LoVo (cell line): ENCODE results near the gene TBX21.
A peak's percentile ranks its signal among the peaks of the same experiment; 100 is the strongest.

Experiments
- DNase-seq: peaks from one replicate; pipeline ENCODE4 v3.0.0-alpha.2; 2016; ENCODE audit warnings: low spot score

The TBX21 gene

DNA sequence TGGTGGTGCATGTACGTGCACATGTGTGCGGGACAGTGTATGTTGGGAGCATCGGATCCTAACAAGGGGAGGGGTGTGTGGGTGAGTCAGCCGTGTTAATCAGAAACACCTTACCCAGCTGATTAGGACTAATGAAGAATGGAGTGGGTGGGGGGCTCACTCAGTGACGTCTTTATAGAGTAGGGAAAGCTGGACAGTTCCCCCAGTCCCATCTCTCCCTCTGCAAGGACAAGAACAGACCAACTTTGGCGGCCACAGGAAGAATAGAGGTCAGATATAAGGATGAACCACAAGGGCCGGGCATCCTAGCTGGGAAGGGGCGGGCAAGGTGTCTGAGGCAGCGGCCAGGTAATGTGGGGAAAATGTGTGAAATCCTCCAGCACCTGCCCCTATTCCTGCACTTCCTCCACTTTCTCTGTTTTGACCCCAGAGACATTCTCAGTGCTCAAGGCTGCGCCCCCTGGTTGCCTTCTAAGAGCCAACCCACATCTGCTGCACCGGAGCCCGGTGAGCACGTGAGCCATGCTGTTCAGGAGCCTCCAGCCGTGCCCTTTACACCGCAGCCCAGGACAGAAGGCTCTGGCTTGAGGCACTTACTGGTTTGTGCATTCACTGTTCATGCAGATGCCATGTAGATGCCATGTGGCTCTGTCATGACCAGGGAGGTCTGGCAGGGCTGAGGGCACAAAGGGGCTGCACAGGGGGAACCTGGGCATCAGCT is 18.9 kb upstream of the TBX21 start:
- no peak for DNase-seq

DNA sequence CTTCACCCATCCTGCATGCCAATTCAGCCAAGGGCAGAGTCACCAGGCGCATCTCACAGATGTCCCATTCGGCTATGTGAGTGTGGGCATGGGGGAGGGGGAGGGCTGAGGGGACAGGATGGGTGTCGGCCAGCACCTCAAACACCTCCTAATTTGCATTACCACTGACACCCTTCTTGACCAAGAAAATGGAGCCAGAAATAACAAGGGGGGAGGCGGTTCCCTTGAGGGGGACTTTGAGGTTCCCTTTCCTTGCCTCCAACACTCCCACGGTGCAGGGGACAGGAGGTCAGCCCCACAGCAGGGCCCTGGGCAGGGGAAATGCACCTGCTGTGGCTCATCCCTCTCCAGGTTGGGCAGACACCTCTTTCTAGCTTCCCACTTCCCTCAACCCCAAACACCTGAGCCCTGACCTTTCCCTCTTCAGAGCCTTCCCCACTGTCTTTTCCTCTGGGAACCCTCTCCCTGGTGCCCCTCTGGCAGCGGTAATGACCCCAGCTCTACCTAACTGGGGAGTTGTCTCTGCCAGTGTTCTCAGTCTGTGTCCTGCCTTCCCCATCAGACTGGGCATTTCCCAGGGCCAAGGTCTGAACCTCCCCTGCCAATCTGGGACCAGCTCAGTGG is 18.2 kb upstream of the TBX21 start:
- DNase-seq: no peak

DNA sequence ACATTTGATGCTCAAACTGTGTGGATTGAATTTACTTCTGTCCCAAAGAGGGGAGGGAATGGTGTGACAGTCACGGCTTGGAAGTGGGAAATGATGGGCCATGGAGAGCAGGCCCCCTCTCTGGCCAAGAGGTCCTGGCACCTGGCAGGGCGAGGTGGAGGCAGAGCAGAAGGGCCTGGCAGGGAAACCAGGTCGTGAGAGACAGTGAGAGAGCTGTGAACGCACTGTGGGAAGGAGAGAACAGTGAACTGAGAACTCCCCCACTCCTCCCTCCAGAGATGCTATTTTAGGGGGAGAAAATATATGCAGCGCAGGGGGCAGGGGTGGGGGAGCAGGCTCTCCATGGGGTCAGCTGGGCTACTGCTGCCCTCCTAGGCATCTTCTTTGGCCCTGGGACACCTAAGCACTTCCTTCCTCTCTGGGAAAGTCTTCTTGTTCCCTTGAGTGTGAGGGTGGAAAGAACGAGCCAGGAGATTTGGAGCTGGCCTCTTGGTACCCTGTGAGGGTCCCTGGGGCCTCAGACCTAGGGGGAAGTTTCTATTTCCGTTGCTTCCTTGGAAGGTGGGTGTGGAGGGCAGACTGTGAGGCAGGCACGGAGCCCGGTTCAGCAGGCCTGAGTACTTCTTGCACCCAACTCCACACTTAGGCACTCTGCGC is 17.2 kb upstream of the TBX21 start:
- DNase-seq: no peak

DNA sequence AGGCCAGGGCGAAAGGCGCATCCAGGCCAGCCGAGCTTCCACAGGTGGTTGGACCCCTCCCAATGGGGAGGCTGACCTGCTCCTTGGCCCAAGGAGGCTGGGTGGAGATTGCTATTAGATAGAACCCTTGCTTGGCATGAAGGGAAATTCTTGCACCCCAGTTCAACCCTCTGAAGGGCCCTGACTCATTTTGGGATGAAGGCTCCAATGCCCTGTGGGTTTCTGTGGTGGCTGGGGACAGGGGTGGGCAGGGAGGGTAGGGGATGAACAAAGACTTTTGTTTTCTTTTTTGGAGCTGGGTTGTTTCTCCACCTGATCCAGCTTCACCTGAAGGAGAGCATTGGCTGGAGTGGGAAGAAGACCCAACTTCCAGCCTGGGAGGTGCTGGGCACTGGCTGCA is 16.7 kb upstream of the TBX21 start:
- no peak for DNase-seq

DNA sequence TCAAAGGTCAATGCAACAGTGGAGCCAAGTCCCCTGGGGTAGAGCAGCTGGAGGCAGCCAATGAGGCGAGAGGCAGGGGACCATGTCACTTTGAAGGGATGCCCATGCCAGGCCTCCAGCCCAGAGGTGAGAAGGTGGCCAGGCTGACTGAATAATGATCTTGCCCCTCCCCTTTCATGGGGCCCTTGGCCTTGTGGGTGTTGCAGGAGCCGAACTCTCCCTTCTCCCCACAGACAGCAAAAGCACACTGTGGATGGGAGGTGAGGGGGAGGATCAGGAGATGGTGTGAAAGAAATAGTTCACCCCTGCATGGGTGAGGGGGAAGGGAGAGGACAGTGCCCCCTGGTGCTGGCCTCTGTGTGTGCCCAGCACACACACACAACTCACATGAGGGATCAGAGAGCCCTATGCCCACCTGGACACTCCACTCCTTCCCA is 15.8 kb upstream of the TBX21 start:
- DNase-seq: no peak

DNA sequence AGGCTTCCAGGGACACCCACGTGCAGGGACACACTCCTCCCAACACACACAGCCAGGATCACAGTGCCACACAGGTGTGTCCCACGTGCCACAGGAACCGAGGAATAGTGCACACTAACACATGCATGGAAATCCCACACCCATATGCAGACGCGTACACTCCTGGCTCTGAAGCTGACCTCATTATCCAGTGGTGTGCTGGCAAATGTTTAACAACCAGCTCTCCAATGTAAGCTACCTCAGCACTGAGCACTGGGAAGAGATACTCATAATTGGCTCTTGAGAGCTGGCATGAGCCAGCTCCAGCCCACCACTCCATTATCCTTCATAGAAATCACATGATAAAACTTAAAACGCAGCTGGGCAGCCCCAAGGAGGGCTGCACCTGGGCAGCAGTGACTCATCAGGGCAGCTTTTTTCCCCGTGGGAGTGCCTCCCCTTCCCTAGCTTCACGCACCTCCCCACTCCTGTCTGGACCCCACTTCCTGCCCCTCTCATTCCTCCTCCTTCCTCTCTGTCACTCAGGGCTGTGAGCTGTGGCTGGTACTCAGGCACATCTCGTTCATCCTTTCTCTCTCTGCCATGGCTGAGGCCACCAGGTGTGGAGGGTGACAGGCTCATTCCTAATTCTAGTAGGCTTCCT is 14.9 kb upstream of the TBX21 start:
- DNase-seq: no peak

DNA sequence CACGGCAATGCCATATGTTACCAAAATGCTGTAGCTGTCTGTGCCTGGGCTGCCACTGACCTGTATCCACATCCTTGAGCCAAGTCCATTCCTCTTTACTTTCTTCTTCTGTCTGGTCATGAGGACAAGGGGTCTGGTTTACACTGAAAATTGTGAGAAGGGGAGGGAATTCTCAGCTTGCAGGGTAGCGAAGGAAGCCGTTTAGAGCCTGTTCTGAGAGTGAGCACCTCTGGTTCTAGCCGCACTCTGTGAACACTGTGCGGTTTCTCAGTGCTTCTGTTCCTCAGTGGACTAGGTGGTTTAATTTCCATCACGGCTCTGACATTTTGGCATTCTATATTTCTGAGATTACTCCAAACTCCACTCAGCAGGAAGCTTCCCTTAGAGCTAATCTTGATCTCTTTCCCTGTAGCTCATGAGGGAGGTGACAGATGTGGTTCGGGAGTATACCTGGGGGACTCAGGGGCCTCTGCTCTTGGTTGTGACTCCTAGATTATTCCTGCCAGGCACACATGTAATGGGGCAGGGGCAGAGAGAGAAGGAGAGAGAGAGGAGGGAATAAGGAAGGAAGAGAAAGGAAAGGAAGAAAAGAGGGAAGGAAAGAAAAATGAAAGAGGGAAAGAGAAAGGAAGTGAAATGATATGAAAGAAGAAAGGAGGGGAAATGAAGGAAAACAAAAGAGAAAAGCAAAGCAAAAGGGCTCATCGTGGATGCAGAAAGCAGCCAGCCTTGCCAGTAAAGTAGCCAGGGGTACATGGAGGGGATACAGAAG is 14.2 kb upstream of the TBX21 start:
- no peak for DNase-seq

DNA sequence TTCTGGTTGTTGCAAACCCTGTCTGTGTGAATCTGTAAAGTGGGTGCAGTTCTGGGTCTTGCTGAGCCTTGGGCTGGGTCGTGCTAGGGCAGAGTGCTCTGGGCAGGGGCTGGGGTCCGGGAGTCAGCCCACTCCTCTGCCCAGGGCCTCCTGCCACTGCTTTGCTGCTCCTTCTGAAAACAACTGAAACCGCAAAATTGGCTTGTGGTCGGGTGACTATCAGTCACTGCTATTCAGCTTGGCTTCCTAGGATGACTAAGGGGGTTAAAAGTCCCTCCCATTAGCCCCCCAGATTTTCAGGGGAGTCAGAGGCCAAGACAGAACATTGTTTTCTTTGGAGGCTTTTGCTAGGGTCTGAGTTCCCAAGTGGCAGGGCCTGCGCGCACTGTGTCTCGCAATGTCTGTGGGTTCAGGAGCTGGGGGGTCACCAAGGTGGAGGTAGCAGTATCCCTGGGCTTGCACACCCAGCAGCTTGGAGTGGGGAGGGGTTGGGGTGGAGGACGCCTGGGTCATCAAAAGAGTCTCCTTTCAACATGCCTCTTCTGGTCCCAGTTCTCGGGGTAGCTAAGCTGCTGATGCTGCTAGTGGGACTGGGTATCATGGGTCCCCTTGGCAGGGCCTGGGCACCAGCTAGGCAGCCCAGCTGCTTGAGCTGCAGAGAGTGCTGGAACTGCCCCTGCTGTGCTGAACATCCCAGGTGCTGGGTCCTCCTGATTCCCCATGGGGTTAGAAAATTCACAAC is 13.5 kb upstream of the TBX21 start:
- no peak for DNase-seq

DNA sequence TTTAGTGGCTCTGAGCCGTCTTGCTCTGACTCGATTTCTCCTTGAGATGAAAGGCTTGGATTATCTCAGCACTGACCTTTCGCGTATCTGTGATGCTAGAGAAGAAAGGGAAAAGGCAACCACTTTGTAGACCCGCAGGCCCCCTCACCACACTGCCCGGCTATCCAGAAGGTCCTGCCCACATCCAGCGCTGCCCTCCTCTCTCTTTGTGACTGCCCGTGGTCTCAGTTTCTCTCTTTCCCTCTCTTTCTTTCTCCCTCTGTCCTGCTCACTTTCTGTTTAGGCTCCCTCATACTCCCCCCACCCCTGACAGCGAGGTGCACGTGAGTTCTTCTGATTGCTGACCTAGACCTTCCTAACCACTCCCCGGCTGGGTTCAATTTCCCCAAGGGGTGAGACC is 12.8 kb upstream of the TBX21 start:
- DNase-seq: no peak

DNA sequence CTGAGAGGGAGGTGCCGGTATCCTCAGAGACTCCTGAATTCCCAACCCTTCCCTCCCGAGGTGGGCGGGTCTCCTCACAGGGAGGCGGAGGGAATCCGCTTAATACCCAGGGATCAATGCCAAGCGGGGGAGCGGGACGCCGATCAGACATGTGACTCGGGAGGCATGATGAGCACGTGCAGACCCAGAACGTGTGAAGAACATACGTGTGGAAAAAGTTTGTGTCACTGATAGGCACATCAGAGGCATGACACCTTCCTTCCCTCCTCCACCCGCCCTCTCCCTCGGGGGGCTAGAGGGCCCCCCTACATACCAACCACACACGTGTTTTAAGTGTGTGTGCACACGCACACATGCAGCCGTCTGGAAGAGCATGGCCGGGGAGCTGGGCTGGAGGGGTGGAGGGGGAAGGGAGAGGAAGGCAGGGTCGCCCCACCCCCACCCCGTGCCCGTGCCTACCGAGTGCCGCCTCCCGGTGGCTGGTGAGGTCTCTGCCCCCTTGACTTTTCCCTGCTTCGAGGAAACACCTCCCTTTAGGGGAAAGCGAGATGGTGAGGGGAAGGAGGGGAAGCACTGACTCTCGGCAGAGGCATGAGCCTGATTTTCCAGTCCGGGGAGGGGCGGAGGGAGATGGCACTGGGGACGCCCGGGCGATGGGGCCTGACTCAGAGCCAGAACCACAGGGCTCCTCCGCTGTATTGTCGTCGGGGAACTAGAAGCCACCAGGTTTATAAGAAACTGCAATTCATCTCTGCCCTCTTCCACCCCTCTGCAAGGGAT is 12.1 kb upstream of the TBX21 start:
- peak; percentile 16 for DNase-seq

DNA sequence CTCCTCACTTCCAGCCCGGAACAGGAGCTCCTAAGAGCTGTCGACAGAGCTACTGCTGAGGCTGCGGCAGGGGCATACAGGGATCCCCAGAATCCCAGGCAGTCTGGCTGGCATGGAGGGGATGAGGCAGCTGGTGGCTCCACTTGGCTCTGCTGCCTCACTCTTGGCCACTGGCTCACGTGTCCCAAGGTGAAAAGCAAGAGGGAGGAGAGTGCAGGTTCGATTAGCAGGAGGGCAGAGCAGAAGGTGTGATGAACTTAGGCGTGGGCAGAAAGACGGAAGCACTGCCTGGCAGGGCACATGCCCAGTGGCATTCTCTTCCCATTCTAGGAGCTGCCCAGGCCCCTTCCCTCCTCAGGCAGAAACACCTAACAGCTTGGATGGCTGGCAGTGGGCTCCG is 11.3 kb upstream of the TBX21 start:
- DNase-seq: no peak

DNA sequence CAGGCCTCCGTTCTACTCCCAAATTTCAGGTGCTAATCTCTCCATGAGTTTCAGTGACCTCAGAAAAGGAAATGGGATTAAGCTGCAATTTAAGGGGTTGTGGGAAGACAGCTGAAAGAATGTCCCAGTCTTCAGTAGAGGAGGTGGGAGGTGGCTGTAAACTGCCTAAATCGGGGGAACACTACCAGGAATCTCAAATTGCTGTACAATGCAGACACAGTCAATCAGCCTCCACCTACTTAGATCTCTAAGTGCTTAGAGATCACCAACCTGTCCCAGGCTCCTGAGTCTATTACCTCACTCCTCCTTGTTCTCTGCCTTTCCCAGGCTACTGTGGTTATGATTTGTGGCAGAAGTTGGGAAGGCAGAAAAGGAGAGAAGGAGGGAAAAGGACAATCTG is 8.3 kb upstream of the TBX21 start:
- no peak for DNase-seq

DNA sequence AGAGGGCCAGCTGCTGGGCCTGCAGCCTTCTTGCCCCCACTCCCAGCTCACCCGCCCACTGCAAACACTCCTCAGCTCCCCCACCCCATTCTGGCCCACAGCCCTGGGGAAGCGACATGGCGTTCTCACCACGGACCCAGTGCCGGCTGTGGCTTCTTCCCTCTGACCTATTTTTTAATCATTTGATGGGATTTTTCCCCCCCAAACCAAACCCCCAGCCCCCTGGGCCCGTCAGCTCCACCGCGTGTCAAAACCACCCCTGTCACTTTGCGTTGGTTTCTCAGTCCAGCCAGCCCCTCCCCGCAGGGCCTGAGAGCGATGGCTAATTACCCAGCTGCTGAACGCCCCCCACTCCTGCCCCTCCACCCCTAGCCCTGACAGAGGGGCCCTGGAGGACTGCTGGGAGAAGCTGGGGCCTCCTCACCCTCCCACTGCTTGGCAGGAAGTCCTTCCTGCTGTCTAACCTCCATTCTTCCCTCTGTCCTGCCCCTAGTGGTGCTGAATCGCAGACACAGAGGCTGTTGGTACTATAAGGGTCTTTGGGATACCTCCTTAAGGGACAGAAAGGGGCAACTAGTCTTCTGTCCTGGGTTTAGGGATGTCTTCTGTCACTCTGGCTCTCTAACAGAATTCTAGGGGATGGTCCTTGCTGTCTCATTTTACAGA is 7.5 kb upstream of the TBX21 start:
- no peak for DNase-seq

DNA sequence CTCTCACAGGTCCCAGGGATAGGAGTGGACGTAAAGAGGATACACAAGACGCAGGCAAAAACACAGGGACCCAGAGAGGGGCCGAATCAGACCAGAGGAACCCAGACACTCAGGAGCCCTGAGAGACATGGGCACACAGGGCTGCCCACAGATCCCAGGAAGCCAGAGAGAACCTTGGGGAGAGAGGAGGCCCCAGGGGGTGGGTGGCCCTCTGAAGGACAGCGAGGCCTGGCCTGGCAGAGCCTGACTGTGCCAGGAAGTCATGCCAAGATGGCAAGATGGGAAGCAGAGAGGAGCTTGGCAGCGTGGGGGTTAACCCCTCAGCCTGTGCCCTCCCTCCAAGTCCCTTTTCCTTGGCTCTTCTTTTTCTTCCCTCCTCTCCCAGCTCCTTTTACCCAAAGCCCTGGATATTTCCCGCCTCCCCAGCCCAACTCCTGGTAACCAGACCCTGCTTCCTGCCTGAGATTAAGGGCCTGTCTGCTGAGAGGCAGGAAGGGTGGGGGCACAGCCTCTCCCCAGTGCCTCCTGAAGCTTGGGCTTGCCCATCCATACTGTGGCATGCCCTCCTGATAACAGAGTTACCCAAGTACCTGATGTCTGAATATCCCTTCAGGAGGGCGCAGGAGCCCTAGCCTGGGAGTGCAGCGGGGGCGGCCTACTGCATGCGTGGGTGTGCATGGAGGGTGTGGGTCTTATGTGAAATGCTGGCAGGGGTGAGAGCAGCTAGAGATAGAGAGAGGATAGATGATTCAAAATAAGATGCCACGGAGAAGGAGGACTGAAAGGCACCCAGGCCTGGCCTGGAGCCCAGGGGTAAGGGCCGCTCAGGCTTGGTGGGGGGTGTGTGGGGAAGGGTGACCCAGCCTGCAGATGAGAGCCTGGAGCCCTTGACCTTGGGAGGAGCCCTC is 6.0 kb upstream of the TBX21 start:
- no peak for DNase-seq

DNA sequence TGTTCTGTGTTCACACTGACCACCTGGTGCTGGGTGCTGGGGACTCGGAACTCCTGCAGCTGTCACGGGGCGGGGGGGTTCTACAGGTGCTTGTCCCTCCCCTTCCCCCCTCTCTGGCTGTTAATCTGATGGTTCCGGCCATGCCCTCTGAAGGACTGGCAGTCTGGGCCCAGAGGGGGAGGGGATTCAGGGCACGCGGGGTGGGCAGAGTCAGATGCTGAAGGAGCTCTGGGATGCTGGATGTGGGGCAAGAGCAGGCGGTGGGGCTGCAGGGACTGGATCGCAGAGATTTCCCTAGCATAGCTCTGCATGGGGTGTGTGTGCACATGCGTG is 5.4 kb upstream of the TBX21 start:
- no peak for DNase-seq

DNA sequence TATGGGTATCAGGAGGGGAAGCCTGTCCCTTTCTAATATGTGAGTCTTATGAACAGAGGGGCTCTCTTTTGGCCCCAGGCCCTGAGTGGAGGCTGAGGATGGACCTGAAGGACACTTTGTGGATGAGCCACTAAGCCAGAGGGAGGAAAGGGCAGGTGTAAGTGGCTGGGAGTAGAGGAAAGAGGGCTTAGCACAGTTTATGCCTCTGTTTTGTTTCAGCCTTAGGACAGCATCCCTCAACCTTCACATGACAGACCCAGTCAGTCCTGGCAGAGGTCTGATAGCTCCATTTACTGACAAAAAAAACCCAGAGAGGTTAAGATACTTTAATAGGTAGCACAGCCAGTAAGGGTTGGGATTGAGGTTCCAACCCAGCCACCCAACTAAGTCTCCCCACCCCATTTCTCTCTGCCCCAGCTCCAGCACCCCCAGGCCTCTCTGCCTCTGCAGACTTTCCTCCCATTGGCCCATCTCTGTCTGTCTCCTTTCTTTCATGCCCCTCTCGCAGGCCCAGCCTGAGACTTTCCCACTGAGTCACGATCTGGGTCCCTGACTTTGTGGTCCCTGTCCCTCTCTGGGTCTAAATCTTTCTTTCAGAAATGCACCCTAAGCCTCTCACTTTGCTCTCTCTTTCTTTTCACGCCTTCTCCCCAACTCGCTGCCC is 4.7 kb upstream of the TBX21 start:
- DNase-seq: no peak

DNA sequence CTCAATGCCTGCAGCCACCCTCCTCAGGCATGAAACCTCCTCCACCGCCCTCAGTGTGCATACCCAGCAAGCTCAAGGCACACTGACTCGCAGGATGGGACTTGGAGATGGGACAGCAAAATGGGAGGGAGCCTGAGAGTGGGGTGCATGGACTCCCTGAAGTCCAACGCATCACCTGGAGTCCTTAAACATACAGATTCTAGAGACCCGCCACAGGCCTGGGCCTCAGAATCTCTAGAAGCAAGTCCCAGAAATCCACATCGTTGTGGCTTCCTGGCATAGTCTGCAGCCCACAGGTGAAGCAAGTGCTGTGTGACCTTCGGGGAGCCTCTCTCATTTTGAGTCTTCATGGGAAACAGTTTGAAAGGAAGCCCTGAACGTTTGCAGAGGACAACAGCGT is 3.6 kb upstream of the TBX21 start:
- no peak for DNase-seq

DNA sequence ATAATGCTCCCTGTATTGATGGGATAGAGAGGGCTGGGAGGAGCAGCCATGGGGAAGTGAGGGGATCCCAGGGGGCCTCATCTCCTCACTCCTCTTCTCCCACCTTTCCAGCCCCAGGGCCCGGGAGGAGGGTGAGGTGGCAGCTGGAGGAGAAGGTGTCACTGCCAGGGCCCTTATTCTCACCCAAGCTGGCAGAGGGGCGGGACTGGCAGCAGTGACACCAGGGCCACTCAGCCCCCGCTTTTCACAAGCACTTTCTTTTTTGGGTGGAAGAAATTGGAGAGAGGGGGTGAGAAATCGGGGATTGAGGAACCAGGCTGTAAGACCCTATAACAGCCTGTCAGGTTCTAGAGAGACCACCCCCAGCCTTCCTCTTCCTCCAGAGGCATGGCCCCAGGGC is 2.4 kb upstream of the TBX21 start:
- no peak for DNase-seq

DNA sequence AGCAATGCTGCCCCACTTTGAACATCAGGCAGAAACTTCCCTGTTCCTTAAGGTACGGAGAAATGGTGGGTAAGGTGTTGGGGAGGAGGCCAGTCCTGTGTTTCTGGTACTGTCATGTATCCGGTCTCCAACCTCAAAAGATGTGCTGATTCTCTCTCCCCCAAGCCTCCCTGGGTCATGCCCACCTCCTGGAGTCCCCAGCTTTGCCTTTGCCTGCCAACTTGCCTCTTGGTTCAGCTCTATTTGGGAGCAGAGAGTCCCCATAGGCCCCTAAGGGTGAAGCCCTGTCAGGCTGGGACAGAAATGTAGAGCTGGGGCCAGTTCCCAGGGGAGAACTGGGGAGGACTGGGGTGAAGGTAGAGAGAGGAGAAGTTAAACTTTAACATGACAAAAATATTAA is 1.6 kb upstream of the TBX21 start:
- no peak for DNase-seq
